PC-9 (cell line): ENCODE measurements around the gene FAR1. TPM values are rescaled to one million over a fixed set of nuclear protein-coding genes. Genes with fewer than 3 reads are reported as not detected.

ENCODE experiments used
- BruUV-seq: library from RNA; stranded (reverse); fragments of 400-500 nt; replicated peaks from 2 replicates; lab custom pipeline; 2021; lab: Mats Ljungman, UMichigan
- CTCF ChIA-PET: fragments of 300-600 bp; sonication (Branson Sonifier 250); formaldehyde crosslinking; loops from one replicate; lab custom pipeline; 2022; ENCODE audit warnings: antibody characterized with exemption; lab: Charles Lee
- POLR2A ChIA-PET: fragments of 300-600 bp; sonication (Branson Sonifier 250); formaldehyde crosslinking; loops from one replicate; lab custom pipeline; 2022; ENCODE audit warnings: antibody characterized with exemption; ENCODE audit not compliant: unreplicated experiment; lab: Charles Lee
- DNase-seq, 2 experiments: peaks; one replicate each; pipeline versions ENCODE4 v3.0.0 to v3.0.0-alpha.2; 2015 to 2022; ENCODE audit warnings: mixed read lengths in 1 of 2
- H2AFZ ChIP-seq: fragments of 200-600 bp; sonication (generic); 2 replicates; pipeline ENCODE4 v1.8.1; 2017; ENCODE audit warnings: antibody characterized with exemption
- H3F3A ChIP-seq: fragments of 200-600 bp; sonication (generic); 2 replicates; pipeline ENCODE4 v1.8.1; 2017; ENCODE audit warnings: antibody characterized with exemption, mild to moderate bottlenecking, low read depth; ENCODE audit not compliant: insufficient read depth
- H3K27ac ChIP-seq: fragments of 200-600 bp; sonication (generic); 2 replicates; pipeline ENCODE4 v1.6.1; 2016; ENCODE audit warnings: mixed run types
- H3K27me3 ChIP-seq: fragments of 200-600 bp; sonication (generic); 2 replicates; pipeline ENCODE4 v1.6.1; 2016; ENCODE audit warnings: low read depth, mixed run types; ENCODE audit not compliant: insufficient read depth
- H3K36me3 ChIP-seq: fragments of 200-600 bp; sonication (generic); 2 replicates; pipeline ENCODE4 v1.6.1; 2016; ENCODE audit warnings: low read depth, mixed run types
- H3K4me1 ChIP-seq: fragments of 200-600 bp; sonication (generic); replicated peaks from 2 replicates; pipeline ENCODE4 v1.6.1; 2016; ENCODE audit warnings: mixed run types; ENCODE audit not compliant: insufficient read depth
- H3K4me2 ChIP-seq: fragments of 200-600 bp; sonication (generic); 2 replicates; pipeline ENCODE4 v1.6.1; 2017; ENCODE audit warnings: mixed run types
- H3K4me3 ChIP-seq: fragments of 200-600 bp; sonication (generic); 2 replicates; pipeline ENCODE4 v1.6.1; 2016; ENCODE audit warnings: mixed run types
- H3K79me2 ChIP-seq: fragments of 200-600 bp; sonication (generic); 2 replicates; pipeline ENCODE4 v1.6.1; 2017; ENCODE audit warnings: low read depth, mixed run types
- H3K9me2 ChIP-seq: fragments of 200-600 bp; sonication (generic); 2 replicates; pipeline ENCODE4 v1.8.1; 2017; ENCODE audit warnings: mild to moderate bottlenecking; ENCODE audit not compliant: insufficient read depth
- H3K9me3 ChIP-seq: fragments of 200-600 bp; sonication (generic); 2 replicates; pipeline ENCODE4 v1.8.1; 2016; ENCODE audit warnings: low read depth; ENCODE audit not compliant: insufficient read depth
- H4K20me1 ChIP-seq: fragments of 200-600 bp; sonication (generic); 2 replicates; pipeline ENCODE4 v1.8.1; 2017; ENCODE audit not compliant: insufficient read depth
- CTCF ChIP-seq: fragments of 200-600 bp; sonication (generic); conservative IDR thresholded peaks from 2 replicates; pipeline ENCODE4 v1.6.1; 2017; ENCODE audit warnings: mixed run types, antibody characterized with exemption, mild to moderate bottlenecking, moderate library complexity
- EZH2 ChIP-seq: fragments of 200-600 bp; sonication (generic); IDR thresholded peaks from 2 replicates; pipeline ENCODE4 v1.8.0; 2017; ENCODE audit warnings: antibody characterized with exemption, low read depth
- intact Hi-C: fragments of 100-400 bp; cut with micrococcal nuclease; formaldehyde crosslinking; loops from one replicate; pipeline ENCODE4 v1.10.0; 2022; ENCODE audit not compliant: unreplicated experiment
- total RNA-seq: library from RNA; stranded (reverse); gene quantifications from 2 replicates; pipeline ENCODE4 v1.2.3, GENCODE V29; 2021

The FAR1 gene
- total RNA-seq, 1 experiment from 2014 or later: 34.4 TPM

GRCh38 chr11:13720940-13721339, 52.5 kb downstream of the FAR1 start:
- no peaks in the 10 kb centered on the region for H3K27me3 ChIP-seq
- ChIA-PET CTCF (no interaction called here), POLR2A (no interaction called here)
- TF ChIP-seq EZH2 (no peak), CTCF (no peak)
- H3K27ac ChIP-seq: no peak overlapping the region
- no peaks in the 10 kb centered on the region for H4K20me1 ChIP-seq
- no TSS peak for BruUV-seq
- H3K9me3 ChIP-seq: no peaks in the 10 kb centered on the region
- no peak for DNase-seq
- no peaks in the 10 kb centered on the region for H3F3A ChIP-seq
- H3K4me2 ChIP-seq: no peak overlapping the region
- no peaks in the 10 kb centered on the region for H3K79me2 ChIP-seq
- no peak overlapping the region for H2AFZ ChIP-seq
- intact Hi-C loops: loop anchor here (5.0 kb wide), 1 partner anchor 1434 kb away; no protein-coding TSS in a partner anchor
- no peak overlapping the region for H3K4me3 ChIP-seq
- peaks cover 4% of the 10 kb centered on the region; the same call in 1 of the 2 replicates for H3K36me3 ChIP-seq
- no peaks in the 10 kb centered on the region for H3K4me1 ChIP-seq
- no peaks in the 10 kb centered on the region for H3K9me2 ChIP-seq

DNA sequence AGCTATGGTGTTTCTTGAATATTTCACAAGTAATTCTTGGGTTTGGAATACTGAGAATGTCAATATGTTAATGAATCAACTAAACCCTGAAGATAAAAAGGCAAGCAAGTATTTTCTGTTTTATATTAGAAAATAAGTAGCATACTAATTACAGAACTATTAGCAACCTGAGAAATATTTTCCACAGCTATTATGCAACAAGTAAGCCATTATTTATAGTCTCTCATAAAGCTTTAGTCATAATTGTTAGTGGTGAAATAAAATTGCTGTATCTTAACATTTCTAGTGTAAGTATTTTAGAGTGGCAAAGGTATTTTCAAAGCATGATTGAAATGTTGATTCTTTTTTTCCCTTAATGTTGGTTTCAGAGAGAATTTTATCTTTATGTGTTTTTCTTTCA, 53.3 kb downstream of the FAR1 start:
- ChIA-PET POLR2A (no interaction called here), CTCF (no interaction called here)
- Histone ChIP-seq H3K79me2 (no peaks in the 10 kb centered on the region), H3K9me3 (no peaks in the 10 kb centered on the region), H3K27ac (no peak overlapping the region), H3F3A (no peaks in the 10 kb centered on the region), H4K20me1 (no peaks in the 10 kb centered on the region), H3K4me2 (no peak overlapping the region), H3K4me3 (no peak overlapping the region), H3K36me3 (peaks cover 4% of the 10 kb centered on the region; the same call in 1 of the 2 replicates), H3K9me2 (no peaks in the 10 kb centered on the region), H3K27me3 (no peaks in the 10 kb centered on the region), H2AFZ (no peak overlapping the region), H3K4me1 (no peaks in the 10 kb centered on the region)
- intact Hi-C loops: loop anchor here (5.0 kb wide), 1 partner anchor 1434 kb away; no protein-coding TSS in a partner anchor
- no TSS peak for BruUV-seq
- no peak for DNase-seq
- TF ChIP-seq CTCF (no peak), EZH2 (no peak)

- H3K79me2 ChIP-seq: no peaks in the 10 kb centered on the region
- peaks cover 10% of the 10 kb centered on the region for H3K36me3 ChIP-seq
- ChIA-PET POLR2A (no interaction called here), CTCF (no interaction called here)
- DNase-seq: no peak
- intact Hi-C loops: no loop called here
- no peak overlapping the region for H3K27ac ChIP-seq
- no peak overlapping the region for H3K4me2 ChIP-seq
- no TSS peak for BruUV-seq
- H3K9me3 ChIP-seq: no peaks in the 10 kb centered on the region
- no peak overlapping the region for H2AFZ ChIP-seq
- H4K20me1 ChIP-seq: no peaks in the 10 kb centered on the region
- no peaks in the 10 kb centered on the region for H3F3A ChIP-seq
- H3K4me3 ChIP-seq: no peak overlapping the region
- TF ChIP-seq CTCF: no peak
- no peak for TF ChIP-seq EZH2
- no peaks in the 10 kb centered on the region for H3K27me3 ChIP-seq
- H3K4me1 ChIP-seq: no peaks in the 10 kb centered on the region
- H3K9me2 ChIP-seq: no peaks in the 10 kb centered on the region
Observed at GRCh38 chr11:13726456-13726855, 58.0 kb downstream of the FAR1 start.
